A549 (cell line): ENCODE results near the gene HJV.

Experiments used
- CHD2 ChIP-seq: fragments of 150-350 bp; IDR thresholded peaks from 2 replicates; pipeline ENCODE4 v1.6.1; 2014; ENCODE audit warnings: low read length; ENCODE audit not compliant: partially characterized antibody
- POLR2A ChIP-seq: IDR thresholded peaks from 2 replicates; pipeline ENCODE4 v1.6.1; 2012; ENCODE audit warnings: mild to moderate bottlenecking, low read length
- SREBF2 ChIP-seq: fragments of 450-650 bp; IDR thresholded peaks from 2 replicates; pipeline ENCODE4 v1.6.1; 2014; ENCODE audit warnings: mild to moderate bottlenecking, moderate library complexity

- TF ChIP-seq CHD2 (no peak), SREBF2 (no peak), POLR2A (no peak)
Measured at GRCh38 chr1:145992502-145992936, 29.0 kb downstream of the HJV start.
